Upper lobe of left lung (tissue), 6 donors: ENCODE measurements around the gene RINL. TPM values are rescaled to one million over a fixed set of nuclear protein-coding genes. Genes with fewer than 3 reads are reported as not detected.

Experiments
- ATAC-seq, 2 donors: fragments of 200-7000 bp; cut with Tn5 transposase; one replicate each; pipeline ENCODE4 v1.9.1; 2022; ENCODE audit warnings: mild to moderate bottlenecking in 2 of 2, moderate library complexity in 2 of 2; ENCODE audit not compliant: low FRiP score in 2 of 2
- DNase-seq, 2 donors: peaks; one replicate each; pipeline ENCODE4 v3.0.0-alpha.2; 2019 to 2020
- H3K27ac ChIP-seq, 4 donors: fragments of 200-600 bp; sonication (generic); one replicate each; pipeline ENCODE4 v1.5.1; 2016 to 2019
- H3K27me3 ChIP-seq, 4 donors: fragments of 200-600 bp; sonication (generic); one replicate each; pipeline ENCODE4 v1.5.1; 2017 to 2019
- H3K36me3 ChIP-seq, 4 donors: fragments of 200-600 bp; sonication (generic); one replicate each; pipeline ENCODE4 v1.5.1; 2016 to 2019
- H3K4me1 ChIP-seq, 4 donors: fragments of 200-600 bp; sonication (generic); one replicate each; pipeline ENCODE4 v1.5.1; 2018 to 2019
- H3K4me3 ChIP-seq, 4 donors: fragments of 200-600 bp; sonication (generic); one replicate each; pipeline ENCODE4 v1.5.1; 2017 to 2019; ENCODE audit warnings: mild to moderate bottlenecking in 2 of 4, moderate library complexity in 1 of 4
- H3K9me3 ChIP-seq, 4 donors: fragments of 200-600 bp; sonication (generic); one replicate each; pipeline ENCODE4 v1.5.1; 2018 to 2019
- EP300 ChIP-seq, 4 donors: sonication (generic); formaldehyde crosslinking; IDR thresholded peaks; one replicate each; pipeline ENCODE4 v1.5.1; 2017; ENCODE audit warnings: antibody characterized with exemption in 4 of 4, control low read depth in 2 of 4
- POLR2A ChIP-seq, 4 donors: fragments of 450-650 bp; IDR thresholded peaks; one replicate each; pipeline ENCODE4 v1.5.1; 2016 to 2017; ENCODE audit warnings: antibody characterized with exemption in 4 of 4, mild to moderate bottlenecking in 2 of 4
- POLR2AphosphoS5 ChIP-seq, 2 donors: sonication (generic); formaldehyde crosslinking; IDR thresholded peaks; one replicate each; pipeline ENCODE4 v1.5.1; 2017; ENCODE audit warnings: antibody characterized with exemption in 2 of 2
- WGBS, 2 donors: methylation state at CpG; one replicate each; pipeline ENCODE4 v1.1.5; 2017 to 2018; 5-methylcytosine and 5-hydroxymethylcytosine counted together
- total RNA-seq, 6 donors: library from RNA; depleted of rRNA in 4 of 6; stranded (reverse); fragments of >200 nt in 4 of 6; gene quantifications; one replicate each; pipeline versions ENCODE4 v1.1.0 to v1.2.1, GENCODE V29; 2016 to 2021
- TF ChIP-seq, protein P1 (sequence below), 6 experiments: fragments of 450-650 bp in 4 of 6; fragments of 200-600 bp in 2 of 6; sonication (generic) in 2 of 6; IDR thresholded peaks; one replicate each; pipeline ENCODE4 v1.5.1; 2016 to 2019; ENCODE audit warnings: antibody characterized with exemption in 6 of 6
- donor health status: DM: no; HTN: no; CAD: no; lungs with moderate emphysema.
- donor health status: DM: no; HTN: yes; CAD: no; lungs with severe emphysema.

RINL gene
- total RNA-seq, 6 donors from 2014 or later, result 8.7 to 23.1 (median 13.2) TPM

DNA sequence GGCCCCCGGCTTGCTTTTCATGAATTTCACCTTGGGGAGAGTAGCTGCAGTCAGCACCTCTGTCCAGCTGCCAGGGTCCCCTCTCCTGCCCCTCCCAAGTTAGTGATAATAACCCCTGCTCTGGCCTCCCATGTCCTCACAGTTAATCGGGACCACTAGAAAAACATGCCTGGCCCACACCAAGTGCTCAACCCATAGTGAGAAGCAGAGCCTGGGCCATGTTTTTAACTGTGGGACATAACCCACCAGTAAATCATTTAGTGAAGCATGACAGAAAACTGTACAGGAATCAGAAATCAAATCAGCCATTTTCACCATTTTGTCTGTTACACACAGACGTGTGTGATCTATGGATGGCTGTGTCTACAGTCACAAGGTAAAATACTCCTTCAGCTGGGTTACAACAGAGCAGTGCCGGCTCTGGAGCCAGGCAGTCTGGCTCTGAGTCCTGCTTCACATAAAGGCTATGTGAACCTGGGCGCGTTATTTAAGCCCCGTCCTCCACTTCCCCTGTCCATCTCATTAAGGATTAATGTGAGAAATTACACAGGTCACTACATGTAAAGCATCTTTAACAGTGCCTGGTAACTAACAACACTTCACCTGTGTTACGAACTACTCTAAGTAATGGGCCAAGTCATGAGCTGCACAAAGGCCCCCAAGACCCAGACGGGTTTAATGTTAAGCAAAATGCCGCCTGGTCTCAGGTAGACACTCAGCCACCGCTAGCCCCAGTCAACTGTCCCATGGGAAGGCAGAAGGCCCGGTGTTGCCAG, 38.9 kb downstream of the RINL start:
- TF ChIP-seq POLR2A (IDR thresholded peaks at IDR 0.05), result no peak
- no peak for TF ChIP-seq POLR2AphosphoS5 (IDR thresholded peaks at IDR 0.05)
- no peak for TF ChIP-seq EP300 (IDR thresholded peaks at IDR 0.05)
- no peak overlapping the region for H3K4me3 ChIP-seq
- H3K4me1 ChIP-seq, result peaks cover 9 to 52% (median 17%) of the 10 kb centered on the region in 4 donors
- peak overlapping the region in 3 of 4 donors; percentile 22 to 52 (median 27) for H3K27ac ChIP-seq
- 85% methylated on average over 11 to 12 of the region's 12 CpGs for WGBS, 2 donors
- no peak for ATAC-seq
- H3K9me3 ChIP-seq, result no peaks in the 10 kb centered on the region
- no peak for DNase-seq
- H3K36me3 ChIP-seq, result peaks cover 79 to 91% (median 86%) of the 10 kb centered on the region in 4 donors
- no peaks in the 10 kb centered on the region for H3K27me3 ChIP-seq

GRCh38 chr19:38838208-38838985, 39.7 kb downstream of the RINL start:
- no peak for ATAC-seq
- peak in 1 of 2 donors; percentile 41 for DNase-seq
- no peak for TF ChIP-seq POLR2A (IDR thresholded peaks at IDR 0.05)
- TF ChIP-seq, protein P1, sequence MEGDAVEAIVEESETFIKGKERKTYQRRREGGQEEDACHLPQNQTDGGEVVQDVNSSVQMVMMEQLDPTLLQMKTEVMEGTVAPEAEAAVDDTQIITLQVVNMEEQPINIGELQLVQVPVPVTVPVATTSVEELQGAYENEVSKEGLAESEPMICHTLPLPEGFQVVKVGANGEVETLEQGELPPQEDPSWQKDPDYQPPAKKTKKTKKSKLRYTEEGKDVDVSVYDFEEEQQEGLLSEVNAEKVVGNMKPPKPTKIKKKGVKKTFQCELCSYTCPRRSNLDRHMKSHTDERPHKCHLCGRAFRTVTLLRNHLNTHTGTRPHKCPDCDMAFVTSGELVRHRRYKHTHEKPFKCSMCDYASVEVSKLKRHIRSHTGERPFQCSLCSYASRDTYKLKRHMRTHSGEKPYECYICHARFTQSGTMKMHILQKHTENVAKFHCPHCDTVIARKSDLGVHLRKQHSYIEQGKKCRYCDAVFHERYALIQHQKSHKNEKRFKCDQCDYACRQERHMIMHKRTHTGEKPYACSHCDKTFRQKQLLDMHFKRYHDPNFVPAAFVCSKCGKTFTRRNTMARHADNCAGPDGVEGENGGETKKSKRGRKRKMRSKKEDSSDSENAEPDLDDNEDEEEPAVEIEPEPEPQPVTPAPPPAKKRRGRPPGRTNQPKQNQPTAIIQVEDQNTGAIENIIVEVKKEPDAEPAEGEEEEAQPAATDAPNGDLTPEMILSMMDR (IDR thresholded peaks at IDR 0.05), result peak in 1 of 6 experiments; percentile 6
- Histone ChIP-seq H3K36me3 (peaks cover 72 to 83% (median 78%) of the 10 kb centered on the region in 4 donors), H3K9me3 (no peaks in the 10 kb centered on the region), H3K27ac (peak overlapping the region; percentile 20 to 61 (median 37)), H3K4me3 (no peak overlapping the region), H3K27me3 (no peaks in the 10 kb centered on the region), H3K4me1 (peaks cover 9 to 47% (median 17%) of the 10 kb centered on the region in 4 donors)
- WGBS, 2 donors, result 82 to 83% methylated on average over 13 to 18 of the region's 19 CpGs

- ATAC-seq (no peak), DNase-seq (no peak)
- TF ChIP-seq EP300 (IDR thresholded peaks at IDR 0.05), result no peak
- no peak for TF ChIP-seq POLR2A (IDR thresholded peaks at IDR 0.05)
- TF ChIP-seq POLR2AphosphoS5 (IDR thresholded peaks at IDR 0.05), result no peak
- TF ChIP-seq, protein P1 (IDR thresholded peaks at IDR 0.05), result no peak
- Histone ChIP-seq H3K27me3 (no peaks in the 10 kb centered on the region), H3K36me3 (peaks cover 64 to 76% (median 71%) of the 10 kb centered on the region in 4 donors), H3K4me1 (peaks cover 11 to 44% (median 16%) of the 10 kb centered on the region in 4 donors), H3K9me3 (no peaks in the 10 kb centered on the region), H3K27ac (peak overlapping the region in 3 of 4 donors; percentile 1 to 61 (median 52)), H3K4me3 (no peak overlapping the region)
- WGBS, 2 donors, result 80 to 90% methylated on average over 7 of the region's 7 CpGs
Measured at GRCh38 chr19:38837656-38838121, 40.4 kb downstream of the RINL start.

DNA sequence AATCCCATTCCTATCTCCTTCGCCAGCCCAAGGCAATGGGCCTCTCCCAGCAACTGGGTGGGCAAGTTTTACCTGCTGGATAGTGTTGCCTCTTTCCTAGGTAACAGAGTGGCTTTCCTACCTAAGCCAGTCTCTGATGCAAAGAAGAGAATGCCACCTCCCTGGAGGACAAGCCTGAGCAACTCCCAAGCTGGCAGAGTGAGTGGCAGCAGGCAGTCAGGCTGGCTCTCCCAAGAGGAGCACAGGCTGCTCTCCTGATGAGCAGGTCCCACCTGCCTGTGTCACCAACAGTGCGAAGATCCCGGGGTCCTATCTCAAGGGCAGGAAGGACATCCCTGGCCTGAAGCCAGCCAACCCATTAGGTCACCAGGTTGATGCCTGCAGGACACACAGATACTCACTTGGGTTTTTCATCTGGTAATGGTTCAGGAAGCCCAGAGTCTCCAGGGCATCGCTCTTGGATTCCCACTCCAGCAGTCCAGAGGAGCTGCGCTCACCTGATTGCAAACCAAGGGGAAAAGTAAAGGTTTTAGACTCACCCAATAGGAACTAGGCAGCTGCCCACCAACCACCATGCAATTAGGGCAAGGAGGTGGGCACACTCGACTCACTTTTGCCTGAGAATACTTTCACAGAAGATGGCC, 41.0 kb downstream of the RINL start:
- no peak overlapping the region for H3K4me3 ChIP-seq
- H3K9me3 ChIP-seq, result no peaks in the 10 kb centered on the region
- no peaks in the 10 kb centered on the region for H3K27me3 ChIP-seq
- ATAC-seq (no peak), DNase-seq (no peak)
- WGBS, 2 donors, result 86 to 89% methylated on average over 5 to 6 of the region's 6 CpGs
- peaks cover 59 to 71% (median 65%) of the 10 kb centered on the region in 4 donors for H3K36me3 ChIP-seq
- peaks cover 17 to 46% (median 21%) of the 10 kb centered on the region in 4 donors for H3K4me1 ChIP-seq
- TF ChIP-seq POLR2A (IDR thresholded peaks at IDR 0.05), result no peak
- no peak for TF ChIP-seq POLR2AphosphoS5 (IDR thresholded peaks at IDR 0.05)
- no peak for TF ChIP-seq EP300 (IDR thresholded peaks at IDR 0.05)
- TF ChIP-seq, protein P1 (IDR thresholded peaks at IDR 0.05), result no peak
- peak overlapping the region in 3 of 4 donors; percentile 1 to 61 (median 52) for H3K27ac ChIP-seq
